Hematopoietic multipotent progenitor cell treated with erythropoietin and hydrocortisone succinate and interleukin-3 and kit ligand, for 17 days (in vitro differentiated cells): ENCODE data around the gene MBLAC1.
A peak's percentile ranks its signal among the peaks of the same experiment; 100 is the strongest.

Experiments
- DNase-seq: peaks from one replicate; pipeline ENCODE4 v3.0.0-alpha.2; 2015; ENCODE audit warnings: low spot score

MBLAC1 gene

DNA sequence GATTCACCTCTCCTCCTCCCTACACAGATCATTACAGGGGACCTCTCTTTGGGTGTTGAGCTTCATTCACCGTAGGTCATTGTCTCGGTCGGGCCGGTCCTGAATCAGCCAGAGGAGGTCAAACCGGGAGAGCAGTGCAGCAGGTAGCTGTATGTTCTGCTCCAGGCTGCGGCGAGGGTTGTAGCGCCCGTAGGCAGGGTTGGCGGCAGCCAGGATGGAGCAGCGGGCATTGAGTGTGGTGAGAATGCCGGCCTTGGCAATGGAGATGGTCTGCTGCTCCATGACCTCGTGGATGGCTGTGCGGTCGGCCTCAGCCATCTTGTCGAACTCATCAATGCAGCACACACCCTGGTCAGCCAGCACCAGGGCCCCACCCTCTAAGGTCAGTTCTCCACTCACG is 31.1 kb upstream of the MBLAC1 start:
- no peak for DNase-seq

DNA sequence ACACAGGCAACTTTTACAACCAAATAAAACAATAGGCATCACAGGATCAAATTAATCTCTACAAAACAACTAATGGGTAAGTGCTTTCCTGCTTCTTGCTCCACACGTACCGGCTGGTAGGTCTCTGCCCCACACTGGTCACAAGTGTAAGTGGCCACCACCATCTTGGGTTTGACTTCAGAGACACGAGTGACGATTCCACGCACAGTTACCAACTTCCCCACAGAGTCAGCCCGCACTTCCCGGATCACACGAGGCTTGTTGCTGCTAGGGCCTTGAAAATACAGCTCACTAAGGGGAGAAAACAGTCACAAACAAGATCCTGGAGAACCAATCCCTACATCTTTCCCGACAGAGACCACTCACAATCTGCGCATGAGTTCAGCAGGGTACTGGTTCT is 27.9 kb upstream of the MBLAC1 start:
- no peak for DNase-seq

DNA sequence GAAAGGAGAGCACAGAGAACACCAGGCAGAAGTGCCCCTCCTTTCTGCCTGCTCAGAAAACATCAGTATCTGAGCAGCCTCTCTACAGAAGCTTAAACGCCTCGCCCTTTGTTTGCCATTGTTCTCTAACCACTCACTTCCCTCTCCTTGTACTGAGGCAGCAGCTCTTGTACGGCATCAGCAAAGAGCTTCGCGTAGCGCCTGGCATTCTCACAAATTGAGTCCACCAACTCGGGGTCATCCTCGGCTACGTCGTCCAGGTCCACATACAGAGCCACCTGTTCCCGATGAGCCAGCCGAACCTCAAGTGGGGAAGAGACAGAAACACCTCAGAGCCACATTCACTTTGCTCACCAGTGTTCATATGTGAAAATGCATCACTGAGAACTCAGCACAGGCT is 27.3 kb upstream of the MBLAC1 start:
- DNase-seq = no peak

DNA sequence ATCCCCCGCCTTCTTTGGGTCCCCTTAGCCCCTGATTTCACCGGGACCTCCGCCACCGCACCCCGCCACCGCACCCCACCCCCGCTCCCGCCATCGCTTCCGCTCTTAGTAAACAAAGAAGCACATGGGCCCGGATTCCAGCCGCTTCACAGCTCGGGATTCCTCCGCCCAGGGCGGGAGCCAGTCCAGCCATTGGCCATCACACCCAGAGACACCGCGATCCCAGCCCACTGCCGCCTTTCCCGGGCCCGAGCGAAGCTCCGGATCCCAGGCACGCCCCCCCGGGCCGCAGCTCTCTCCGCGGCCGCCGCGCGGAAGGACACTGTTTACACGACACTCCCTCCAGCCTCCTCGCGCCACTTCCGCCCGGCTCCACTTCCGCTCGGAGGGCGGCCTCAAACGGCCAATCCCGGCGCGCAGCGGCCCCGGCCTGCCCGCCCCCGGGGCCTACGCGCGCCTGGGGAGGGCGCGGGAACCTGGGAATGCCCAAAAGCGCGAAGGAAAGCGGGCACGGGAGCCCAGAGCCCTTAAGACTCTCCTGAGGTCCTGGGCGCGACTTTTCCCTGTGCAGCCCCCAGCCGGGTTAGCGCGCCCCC is 26.2 kb upstream of the MBLAC1 start:
- peak; percentile 92 for DNase-seq

DNA sequence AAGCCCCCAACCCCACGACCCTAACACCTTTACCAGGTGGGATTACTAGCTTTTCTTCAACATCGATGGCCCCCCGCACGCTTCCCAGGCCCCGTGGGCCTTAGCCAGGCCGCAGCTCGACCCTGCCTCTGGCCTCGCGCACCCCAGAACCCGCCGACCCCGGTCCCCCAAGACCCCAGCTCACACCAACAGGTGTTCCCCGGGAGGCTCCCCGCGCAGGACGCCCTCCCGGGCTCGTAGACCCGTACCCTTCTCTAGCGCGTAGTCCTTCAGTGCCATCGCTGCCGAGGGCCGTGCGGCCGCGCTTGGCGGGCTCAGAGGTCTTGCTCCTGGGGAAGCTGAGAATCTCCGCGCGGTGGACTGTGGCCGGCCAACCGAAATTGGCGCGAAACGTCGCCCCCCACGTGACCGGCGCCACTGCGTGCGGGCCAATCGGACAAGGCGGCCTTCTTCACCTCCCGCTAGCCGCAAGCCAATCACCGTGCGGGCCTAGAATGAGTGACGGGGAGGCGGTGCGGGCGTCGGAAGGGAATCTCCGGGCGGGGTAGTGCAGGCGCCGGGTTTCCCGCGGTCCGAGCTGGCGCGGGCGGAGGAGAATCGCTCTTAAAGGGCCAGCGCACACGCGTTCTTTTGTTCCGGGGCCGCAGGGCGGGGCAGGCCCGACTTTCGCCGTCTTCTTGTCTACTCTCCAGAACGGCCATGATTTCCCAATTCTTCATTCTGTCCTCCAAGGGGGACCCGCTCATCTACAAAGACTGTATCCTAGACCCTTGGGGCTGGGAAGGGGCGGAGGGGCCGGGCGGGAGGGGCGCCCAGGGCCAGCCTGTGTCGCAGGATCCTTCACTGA is 25.5 kb upstream of the MBLAC1 start, which contains the start of the genes AP4M1 and MCM7:
Gene AP4M1 (plus strand): TSS at position 628 of the 847 bp plus-strand sequence. CDS start 72 bp downstream, at position 700.
Gene MCM7 (minus strand): TSS at position 382 of the 847 bp plus-strand sequence. CDS start 103 bp downstream, at position 279.
- DNase-seq = peak; percentile 95

DNA sequence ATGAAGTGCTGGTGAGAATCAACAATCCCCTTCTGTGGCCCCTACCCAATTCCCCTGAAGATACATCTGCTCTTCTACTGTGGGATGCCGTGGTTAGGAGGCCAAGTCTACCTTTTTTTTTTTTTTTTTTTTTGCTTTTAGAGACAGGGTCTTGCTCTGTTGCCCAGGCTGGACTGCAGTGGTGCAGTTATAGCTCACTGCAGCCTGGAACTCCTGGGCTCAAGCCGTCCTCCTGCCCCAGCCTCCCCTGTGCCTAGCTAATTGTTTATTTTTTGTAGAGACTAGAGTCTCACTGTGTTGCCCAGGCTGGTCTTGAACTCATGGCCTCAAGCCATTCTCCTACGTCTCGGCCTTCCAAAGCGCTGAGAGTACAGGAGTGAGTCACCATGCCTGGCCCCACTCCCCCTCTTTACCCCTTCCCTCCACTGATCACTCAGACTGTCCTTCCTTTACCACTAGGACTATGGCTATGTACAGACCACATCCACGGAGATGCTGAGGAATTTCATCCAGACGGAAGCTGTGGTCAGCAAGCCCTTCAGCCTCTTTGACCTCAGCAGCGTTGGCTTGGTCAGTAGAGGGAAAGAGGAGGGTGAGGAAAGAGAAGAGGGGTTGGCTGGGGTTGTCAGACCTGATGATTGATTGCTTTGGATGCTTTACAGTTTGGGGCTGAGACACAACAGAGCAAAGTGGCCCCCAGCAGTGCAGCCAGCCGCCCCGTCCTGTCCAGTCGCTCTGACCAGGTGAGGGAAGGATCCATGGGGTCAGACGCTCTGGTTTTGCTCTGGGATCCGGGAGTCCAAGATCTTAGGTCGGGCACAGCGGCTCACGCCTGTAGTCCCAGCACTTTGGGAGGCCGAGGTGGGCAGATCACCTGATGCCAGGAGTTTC is 23.6 kb upstream of the MBLAC1 start:
- DNase-seq = no peak

DNA sequence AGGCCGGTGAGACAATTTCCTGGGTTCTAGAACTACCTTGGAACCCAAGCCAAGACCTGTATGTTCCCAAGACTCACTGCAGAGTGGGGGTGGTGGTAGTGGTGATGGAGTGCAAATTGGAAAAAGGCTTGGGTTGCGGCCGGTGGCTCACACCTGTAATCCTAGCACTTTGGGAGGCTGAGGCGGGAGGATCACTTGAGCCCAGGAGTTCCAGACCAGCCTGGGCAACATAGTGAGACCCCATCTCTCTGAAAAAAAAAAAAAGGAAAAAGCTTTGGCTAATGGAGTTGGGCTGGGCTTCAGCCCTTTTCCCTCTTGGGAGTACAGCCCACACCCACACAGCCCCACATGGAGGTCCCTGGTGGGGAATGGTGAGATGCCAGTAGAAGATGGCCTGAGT is 21.2 kb upstream of the MBLAC1 start:
- no peak for DNase-seq

DNA sequence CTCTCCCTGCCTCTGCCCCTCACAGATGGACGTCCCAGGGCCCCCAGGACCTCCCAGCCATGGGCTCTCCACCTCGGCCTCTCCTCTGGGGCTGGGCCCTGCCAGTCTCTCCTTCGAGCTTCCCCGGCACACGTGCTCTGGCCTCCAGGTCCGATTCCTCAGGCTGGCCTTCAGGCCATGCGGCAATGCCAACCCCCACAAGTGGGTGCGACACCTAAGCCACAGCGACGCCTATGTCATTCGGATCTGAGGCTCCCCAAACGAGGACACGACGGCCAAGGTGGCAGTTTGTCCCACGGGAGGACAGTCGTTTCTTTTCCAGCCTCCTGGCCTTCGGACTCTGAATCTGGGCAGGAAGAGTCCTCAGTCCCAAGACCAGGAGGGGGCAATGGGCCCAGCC is 20.1 kb upstream of the MBLAC1 start:
- no peak for DNase-seq

DNA sequence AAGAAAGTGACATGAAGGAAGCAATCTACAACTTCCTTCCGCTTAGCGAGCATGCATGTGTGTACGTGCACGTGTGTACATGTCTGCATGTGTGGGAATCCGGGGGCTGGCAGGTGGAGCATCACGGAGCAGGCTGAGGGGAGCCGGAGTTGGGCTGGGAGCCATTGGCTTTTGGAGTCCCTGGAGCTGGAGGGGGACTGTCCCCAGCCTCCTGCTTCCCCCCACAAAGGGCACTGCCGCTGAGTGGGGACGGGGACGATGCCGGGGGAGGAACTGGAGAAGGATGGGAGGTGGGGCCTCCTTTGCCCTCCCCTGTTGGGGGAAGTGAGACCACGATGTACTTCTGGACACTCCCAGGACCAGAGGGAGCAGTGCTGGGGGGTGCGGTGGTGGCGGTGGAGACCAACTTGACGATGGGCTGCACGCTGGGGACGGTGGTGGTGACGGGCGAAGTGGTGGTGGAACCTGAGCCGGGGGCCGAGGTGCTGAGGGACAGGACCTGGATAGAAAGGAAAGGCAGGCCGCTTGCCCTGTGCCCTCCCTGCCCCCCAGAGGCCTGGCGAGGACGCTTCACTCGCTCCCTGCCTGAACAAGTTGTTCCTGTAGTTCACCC is 19.5 kb upstream of the MBLAC1 start:
- no peak for DNase-seq

DNA sequence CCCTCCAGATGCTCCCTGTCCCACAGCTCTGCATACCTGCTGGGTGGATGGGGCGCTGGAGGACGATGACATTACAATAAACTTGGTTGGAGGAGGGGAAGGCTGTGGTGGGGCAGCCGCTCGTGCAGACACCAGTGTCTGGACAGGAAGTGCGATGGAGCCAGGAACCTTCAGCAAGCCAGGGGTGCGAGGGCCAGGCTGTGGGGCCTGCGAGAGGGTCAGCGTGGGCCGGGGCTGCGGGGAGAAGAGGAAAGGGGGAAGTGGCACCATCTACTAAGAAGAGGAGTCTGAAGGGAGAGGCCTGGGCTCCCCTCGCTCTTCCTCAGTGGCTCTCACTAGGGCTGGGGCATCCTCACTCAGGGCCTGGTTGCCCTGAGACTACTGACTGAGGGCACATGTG is 18.9 kb upstream of the MBLAC1 start:
- DNase-seq = no peak

DNA sequence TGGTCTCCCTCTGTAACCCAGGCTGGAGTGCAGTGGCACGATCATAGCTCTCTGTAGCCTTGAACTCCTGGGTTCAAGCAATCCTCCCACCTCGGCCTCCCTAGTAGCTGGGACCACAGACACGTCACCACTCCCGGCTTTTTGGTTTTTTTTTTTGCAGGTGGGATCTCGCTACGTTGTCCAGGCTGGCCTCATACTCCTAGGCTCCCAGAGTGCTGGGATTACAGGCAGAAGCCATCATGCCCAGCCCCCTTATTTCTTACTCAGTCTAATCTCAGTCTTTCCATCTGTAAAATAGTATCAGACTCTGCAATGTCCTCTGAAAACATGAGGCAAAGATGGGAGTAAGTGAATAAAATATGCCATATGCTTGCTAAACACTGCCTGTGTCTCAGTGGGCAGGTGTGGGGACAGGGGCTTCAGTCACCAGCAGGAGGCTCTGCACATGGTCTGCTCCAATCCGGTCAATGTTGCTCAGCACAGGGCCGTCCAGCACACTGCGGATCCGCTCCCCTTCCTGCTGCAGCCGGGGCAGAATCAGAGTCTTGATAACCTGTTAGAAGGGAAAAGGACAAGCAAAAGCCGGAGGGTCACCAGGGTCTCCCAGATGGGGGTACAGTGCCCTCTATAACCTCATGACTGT is 17.1 kb upstream of the MBLAC1 start:
- DNase-seq = no peak

DNA sequence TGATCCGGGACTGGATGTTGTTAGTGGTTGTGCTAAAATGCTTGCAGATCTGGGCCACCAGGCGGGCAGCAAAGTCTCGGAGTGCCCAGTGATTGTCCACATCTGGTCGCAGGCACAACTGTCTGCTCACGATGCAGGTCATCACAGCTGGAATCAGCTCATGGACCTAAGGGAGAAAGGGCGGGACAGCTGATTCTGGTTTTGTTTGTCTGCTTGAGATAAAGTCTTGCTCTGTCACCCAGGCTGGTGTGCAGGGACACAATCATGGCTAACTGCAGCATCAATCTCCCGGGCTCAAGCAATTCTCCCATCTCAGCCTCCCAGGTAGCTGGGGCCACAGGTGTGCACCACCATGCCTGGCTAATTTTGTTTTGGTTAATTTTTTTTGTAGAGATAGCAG is 15.6 kb upstream of the MBLAC1 start:
- DNase-seq = no peak

DNA sequence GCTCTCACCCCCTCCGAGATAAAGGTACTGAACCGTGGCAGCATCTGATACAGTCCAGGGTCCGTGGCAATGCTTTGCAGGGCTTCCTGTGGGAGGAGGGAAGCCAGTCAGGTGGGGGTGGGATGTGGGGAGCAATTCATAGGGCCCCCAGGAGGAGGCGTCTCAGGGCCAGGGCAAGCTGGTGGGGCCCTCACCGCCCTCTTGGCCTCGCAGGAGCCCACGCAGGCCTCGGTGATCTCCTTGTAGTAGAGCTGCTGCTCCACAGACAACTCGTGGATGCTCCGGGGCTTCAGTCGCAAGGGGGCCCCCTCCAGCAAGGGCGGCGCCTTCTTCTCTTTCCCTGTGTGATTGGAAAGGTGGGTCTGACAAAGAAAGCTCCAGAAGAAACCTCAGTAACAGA is 14.9 kb upstream of the MBLAC1 start:
- DNase-seq = no peak

DNA sequence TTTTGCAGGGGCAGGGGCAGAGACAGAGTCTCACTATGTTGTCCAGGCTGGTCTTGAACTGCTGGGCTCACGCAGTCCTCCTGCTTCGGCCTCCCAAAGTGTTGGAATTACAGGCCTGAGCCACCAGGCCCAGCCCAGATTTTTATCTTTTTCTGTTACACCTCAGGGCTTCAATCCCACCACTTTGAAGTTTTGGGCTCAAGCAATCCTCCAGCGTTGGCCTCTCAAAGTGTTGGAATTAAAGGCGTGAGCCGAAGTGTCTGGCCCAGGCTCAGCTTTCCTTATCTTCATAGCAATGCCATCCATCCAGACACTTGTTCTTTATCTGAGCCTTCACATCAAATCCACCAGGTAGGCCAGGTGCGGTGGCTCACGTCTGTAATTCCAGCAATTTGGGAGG is 11.7 kb upstream of the MBLAC1 start:
- DNase-seq = no peak

DNA sequence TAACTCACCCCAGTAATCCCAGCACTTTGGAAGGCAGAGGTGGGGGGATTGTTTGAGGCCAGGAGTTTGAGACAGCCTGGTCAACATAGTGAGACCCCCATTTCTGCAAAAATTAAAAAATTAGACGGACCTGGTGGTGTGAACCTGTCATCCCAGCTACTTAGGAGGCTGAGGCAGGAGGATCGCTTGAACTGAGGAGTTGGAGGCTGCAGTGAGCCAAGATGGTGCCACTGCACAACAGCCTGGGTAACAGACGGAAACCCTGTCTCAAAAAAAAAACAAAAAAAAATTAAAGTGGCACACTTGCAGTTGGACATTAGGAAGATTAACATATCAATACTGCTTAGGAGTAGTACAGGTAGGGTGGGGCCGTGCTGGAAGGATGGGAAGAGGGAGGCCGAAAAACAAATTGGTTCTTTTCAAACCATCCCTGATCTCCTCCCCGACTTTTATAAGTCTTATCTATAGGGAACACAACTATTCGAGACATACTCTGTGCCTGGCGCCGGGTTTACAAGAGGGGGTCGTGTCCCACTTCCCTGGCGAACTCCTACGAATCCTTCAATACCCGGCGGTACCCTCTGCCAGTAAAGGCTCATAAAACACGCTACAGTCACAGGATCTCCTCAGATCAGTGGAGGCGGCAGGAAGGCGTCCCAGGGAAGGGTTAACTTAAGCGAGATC is 8.2 kb upstream of the MBLAC1 start:
- no peak for DNase-seq

DNA sequence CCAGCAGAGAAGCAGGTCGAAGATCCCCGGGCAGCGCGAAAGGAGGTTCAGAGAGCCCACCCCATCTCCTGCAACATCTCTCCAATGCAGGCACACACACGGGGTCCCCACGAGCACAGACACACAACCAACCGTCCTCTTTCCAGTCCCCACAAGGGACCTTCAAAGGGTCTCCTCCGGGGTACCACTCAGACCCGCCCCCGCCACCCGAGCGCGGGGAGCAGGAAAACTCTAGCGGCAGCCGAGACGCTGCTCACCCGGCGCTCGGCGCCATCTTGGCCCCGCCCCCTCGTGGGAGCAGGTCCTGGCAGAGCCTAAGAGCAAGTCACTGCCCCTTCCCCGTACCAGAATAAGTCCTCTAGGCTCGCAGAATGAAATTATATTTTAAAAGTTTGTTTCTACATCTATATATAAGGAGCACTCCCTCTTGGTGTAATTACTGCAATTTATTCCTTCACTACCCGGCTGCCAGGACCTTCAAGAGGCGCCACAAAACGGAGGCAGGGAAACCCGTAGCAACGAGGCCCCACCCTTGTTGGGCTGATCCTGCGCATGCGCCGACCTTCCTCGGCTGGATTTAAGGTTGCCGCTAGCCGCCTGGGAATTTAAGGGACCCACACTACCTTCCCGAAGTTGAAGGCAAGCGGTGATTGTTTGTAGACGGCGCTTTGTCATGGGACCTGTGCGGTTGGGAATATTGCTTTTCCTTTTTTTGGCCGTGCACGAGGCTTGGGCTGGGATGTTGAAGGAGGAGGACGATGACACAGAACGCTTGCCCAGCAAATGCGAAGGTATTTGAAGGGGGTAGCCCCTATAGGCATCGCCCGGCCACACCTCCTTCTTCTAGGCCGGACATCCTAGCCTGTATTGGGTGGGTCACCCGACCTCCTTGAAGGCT is 7.4 kb upstream of the MBLAC1 start, which contains the start of the genes CNPY4 and TAF6:
Gene CNPY4 (plus strand): TSS at position 563 of the 898 bp plus-strand sequence. CDS start 111 bp downstream, at position 674.
Gene TAF6 (minus strand): TSS at position 287 of the 898 bp plus-strand sequence. CDS start 5,149 bp downstream, outside the sequence.
- peak; percentile 98 for DNase-seq

DNA sequence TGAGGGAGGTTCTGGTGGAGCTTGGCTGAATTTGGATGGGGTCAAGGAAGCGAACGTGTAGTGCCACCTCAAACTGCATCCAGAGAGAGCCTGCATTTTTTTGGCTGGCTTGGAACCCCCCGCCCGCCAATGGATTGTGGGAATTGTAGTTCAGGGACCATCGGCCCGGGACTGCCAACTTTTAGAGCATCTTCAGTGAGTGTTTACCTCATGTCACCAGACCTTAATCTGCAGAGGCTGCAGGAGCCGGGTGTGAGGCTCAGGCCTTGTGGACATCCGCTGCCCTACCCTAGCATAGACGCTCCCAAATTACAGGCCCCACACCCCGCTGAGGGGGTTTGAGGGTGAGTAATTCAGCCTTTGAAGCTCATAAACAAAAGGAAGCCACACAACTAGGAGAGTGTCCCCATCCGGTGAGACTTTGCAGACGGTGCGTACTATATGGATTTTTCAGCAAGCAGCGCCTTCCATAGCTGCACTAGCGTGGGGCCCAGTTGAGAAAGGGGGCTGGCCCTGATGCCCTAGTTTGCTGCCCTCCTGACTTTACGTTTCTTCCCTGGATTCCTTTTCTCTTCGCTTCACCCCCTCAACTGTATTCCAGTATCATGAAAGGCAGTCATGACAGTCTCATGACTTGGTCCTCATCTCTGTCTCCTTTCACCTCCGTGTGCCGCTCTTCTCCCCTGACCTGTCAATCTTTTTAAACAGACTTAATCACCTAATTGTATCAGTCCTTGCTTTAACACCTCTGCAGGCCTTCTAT is 6.6 kb upstream of the MBLAC1 start:
- DNase-seq = peak; percentile 72

DNA sequence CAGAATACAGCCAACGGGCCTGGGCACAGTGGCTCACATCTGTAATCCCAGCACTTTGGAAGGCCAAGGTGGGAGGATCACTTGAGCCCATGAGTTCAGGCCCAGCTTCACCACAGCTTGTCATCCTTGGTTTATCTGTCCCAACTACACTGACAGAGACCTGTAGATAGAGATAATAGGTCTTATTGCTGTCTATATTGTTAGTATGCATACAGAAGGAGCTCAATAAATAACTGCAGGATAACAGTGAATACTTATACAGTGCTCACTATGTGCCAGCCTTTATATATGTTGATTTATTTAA is 6.1 kb upstream of the MBLAC1 start:
- peak; percentile 36 for DNase-seq

DNA sequence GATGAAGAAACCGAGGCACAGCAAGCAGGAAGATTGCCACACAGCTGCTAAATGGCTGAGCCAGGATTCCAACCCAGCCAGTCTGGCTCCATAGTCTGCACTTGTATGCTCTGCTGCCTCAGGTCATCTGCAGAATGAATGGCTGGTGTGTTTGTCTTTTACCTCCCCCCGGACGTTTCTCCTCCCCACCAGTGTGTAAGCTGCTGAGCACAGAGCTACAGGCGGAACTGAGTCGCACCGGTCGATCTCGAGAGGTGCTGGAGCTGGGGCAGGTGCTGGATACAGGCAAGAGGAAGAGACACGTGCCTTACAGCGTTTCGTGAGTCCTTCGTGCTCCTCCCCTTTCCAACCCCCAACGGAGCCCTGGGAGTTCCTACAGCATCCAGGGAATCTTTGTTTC is 4.7 kb upstream of the MBLAC1 start:
- DNase-seq = no peak
